ENCODE data around the gene KYNU. TPM values are rescaled to one million over a fixed set of nuclear protein-coding genes. Genes with fewer than 3 reads are reported as not detected.
A peak's percentile ranks its signal among the peaks of the same experiment; 100 is the strongest.
"Not testable (repeated sequence)": the region's sequence is repeated elsewhere in the genome, so short reads cannot be mapped to it uniquely, and the experiment has no call there.

The KYNU gene
- total RNA-seq, 1 donor from 2014 or later = 0.21 TPM

DNA sequence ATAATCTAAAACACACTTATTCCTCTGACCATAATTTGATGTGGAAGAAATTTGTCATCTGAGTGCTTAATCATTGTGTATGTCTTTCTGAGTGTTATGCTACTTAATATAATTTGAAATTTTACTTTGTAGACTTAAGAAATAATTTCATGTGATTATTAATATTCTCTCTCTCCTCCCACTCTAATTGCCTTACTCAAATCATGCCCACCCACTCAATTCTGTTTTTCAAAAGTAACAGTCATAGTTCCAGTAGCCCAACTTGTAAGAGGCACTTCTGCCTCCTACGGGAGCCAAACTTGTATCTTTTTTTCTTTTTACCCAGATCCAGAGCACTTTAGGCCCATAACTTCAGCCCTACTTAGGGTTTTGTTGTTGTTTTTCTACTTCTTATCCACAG lies 18.5 kb upstream of the KYNU start:
- TF ChIP-seq, protein P1, sequence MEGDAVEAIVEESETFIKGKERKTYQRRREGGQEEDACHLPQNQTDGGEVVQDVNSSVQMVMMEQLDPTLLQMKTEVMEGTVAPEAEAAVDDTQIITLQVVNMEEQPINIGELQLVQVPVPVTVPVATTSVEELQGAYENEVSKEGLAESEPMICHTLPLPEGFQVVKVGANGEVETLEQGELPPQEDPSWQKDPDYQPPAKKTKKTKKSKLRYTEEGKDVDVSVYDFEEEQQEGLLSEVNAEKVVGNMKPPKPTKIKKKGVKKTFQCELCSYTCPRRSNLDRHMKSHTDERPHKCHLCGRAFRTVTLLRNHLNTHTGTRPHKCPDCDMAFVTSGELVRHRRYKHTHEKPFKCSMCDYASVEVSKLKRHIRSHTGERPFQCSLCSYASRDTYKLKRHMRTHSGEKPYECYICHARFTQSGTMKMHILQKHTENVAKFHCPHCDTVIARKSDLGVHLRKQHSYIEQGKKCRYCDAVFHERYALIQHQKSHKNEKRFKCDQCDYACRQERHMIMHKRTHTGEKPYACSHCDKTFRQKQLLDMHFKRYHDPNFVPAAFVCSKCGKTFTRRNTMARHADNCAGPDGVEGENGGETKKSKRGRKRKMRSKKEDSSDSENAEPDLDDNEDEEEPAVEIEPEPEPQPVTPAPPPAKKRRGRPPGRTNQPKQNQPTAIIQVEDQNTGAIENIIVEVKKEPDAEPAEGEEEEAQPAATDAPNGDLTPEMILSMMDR (IDR thresholded peaks at IDR 0.05) = no peak
- no peaks in the 10 kb centered on the region for H3K27me3 Mint-ChIP-seq (ENCODE audit: unreplicated experiment)
- H3K4me1 Mint-ChIP-seq (ENCODE audit: unreplicated experiment) = peaks cover 52% of the 10 kb centered on the region
- H3K9me3 Mint-ChIP-seq (ENCODE audit: unreplicated experiment) = no peaks in the 10 kb centered on the region
- H3K27ac Mint-ChIP-seq (ENCODE audit: unreplicated experiment) = no peak overlapping the region
- no peak for DNase-seq (ENCODE audit: extremely low spot score, unreplicated experiment)
- H3K36me3 Mint-ChIP-seq (ENCODE audit: unreplicated experiment) = no peaks in the 10 kb centered on the region
- no peak overlapping the region for H3K4me3 Mint-ChIP-seq (ENCODE audit: unreplicated experiment)

GRCh38 chr2:142862299-142862698 lies 15.2 kb upstream of the KYNU start:
- no peak overlapping the region for H3K27ac Mint-ChIP-seq (ENCODE audit: unreplicated experiment)
- no peaks in the 10 kb centered on the region for H3K9me3 Mint-ChIP-seq (ENCODE audit: unreplicated experiment)
- TF ChIP-seq, protein P1 (IDR thresholded peaks at IDR 0.05) = no peak
- H3K27me3 Mint-ChIP-seq (ENCODE audit: unreplicated experiment) = no peaks in the 10 kb centered on the region
- no peak for DNase-seq (ENCODE audit: extremely low spot score, unreplicated experiment)
- no peak overlapping the region for H3K4me3 Mint-ChIP-seq (ENCODE audit: unreplicated experiment)
- no peaks in the 10 kb centered on the region for H3K36me3 Mint-ChIP-seq (ENCODE audit: unreplicated experiment)
- peaks cover 60% of the 10 kb centered on the region for H3K4me1 Mint-ChIP-seq (ENCODE audit: unreplicated experiment)

- TF ChIP-seq, protein P1 (IDR thresholded peaks at IDR 0.05) = no peak
- H3K27me3 Mint-ChIP-seq (ENCODE audit: unreplicated experiment) = no peaks in the 10 kb centered on the region
- H3K27ac Mint-ChIP-seq (ENCODE audit: unreplicated experiment) = no peak overlapping the region
- H3K9me3 Mint-ChIP-seq (ENCODE audit: unreplicated experiment) = no peaks in the 10 kb centered on the region
- no peak overlapping the region for H3K4me3 Mint-ChIP-seq (ENCODE audit: unreplicated experiment)
- H3K4me1 Mint-ChIP-seq (ENCODE audit: unreplicated experiment) = peaks cover 59% of the 10 kb centered on the region
- no peak for DNase-seq (ENCODE audit: extremely low spot score, unreplicated experiment)
- no peaks in the 10 kb centered on the region for H3K36me3 Mint-ChIP-seq (ENCODE audit: unreplicated experiment)
Measured at GRCh38 chr2:142862847-142863246, 14.6 kb upstream of the KYNU start.

- H3K27ac Mint-ChIP-seq (ENCODE audit: unreplicated experiment) = peak overlapping the region; percentile 9
- TF ChIP-seq, protein P1 (IDR thresholded peaks at IDR 0.05) = no peak
- H3K9me3 Mint-ChIP-seq (ENCODE audit: unreplicated experiment) = no peaks in the 10 kb centered on the region
- H3K4me3 Mint-ChIP-seq (ENCODE audit: unreplicated experiment) = no peak overlapping the region
- H3K36me3 Mint-ChIP-seq (ENCODE audit: unreplicated experiment) = no peaks in the 10 kb centered on the region
- H3K4me1 Mint-ChIP-seq (ENCODE audit: unreplicated experiment) = peaks cover 59% of the 10 kb centered on the region
- no peaks in the 10 kb centered on the region for H3K27me3 Mint-ChIP-seq (ENCODE audit: unreplicated experiment)
- no peak for DNase-seq (ENCODE audit: extremely low spot score, unreplicated experiment)
Measured at GRCh38 chr2:142863485-142863961, 13.9 kb upstream of the KYNU start.

- not testable (repeated sequence) for DNase-seq (ENCODE audit: extremely low spot score, unreplicated experiment); H3K27ac Mint-ChIP-seq (ENCODE audit: unreplicated experiment); H3K9me3 Mint-ChIP-seq (ENCODE audit: unreplicated experiment); H3K4me3 Mint-ChIP-seq (ENCODE audit: unreplicated experiment); H3K27me3 Mint-ChIP-seq (ENCODE audit: unreplicated experiment); H3K36me3 Mint-ChIP-seq (ENCODE audit: unreplicated experiment)
- H3K4me1 Mint-ChIP-seq (ENCODE audit: unreplicated experiment) = peaks cover 61% of the 10 kb centered on the region
Measured at GRCh38 chr2:142864605-142865004, 12.9 kb upstream of the KYNU start.

DNA sequence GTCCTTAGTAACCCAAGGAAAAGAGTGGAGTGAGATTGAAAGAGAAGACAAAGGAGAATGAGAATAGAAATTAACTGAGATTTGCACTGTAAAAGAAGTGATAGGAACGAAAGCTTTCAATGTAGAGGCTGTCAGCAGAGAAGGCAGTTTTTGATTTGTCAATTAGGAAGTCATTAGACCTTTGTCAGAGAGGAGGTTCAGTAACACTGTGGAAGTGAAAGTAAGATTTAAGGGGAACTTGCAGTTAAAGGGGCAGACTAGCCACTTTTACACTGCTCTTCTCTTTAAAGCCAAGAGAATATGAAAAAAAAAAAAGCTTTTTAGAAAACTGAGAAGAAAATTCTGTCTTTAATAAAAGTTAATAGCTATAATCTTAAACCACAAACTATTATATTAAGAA lies 11.5 kb upstream of the KYNU start:
- peak overlapping the region; percentile 67 for H3K27ac Mint-ChIP-seq (ENCODE audit: unreplicated experiment)
- TF ChIP-seq, protein P1 (IDR thresholded peaks at IDR 0.05) = no peak
- DNase-seq (ENCODE audit: extremely low spot score, unreplicated experiment) = no peak

More for the DNA sequence above, 11.5 kb upstream of the KYNU start:
- no peaks in the 10 kb centered on the region for H3K36me3 Mint-ChIP-seq (ENCODE audit: unreplicated experiment)
- H3K27me3 Mint-ChIP-seq (ENCODE audit: unreplicated experiment) = no peaks in the 10 kb centered on the region
- H3K4me1 Mint-ChIP-seq (ENCODE audit: unreplicated experiment) = peaks cover 55% of the 10 kb centered on the region
- H3K4me3 Mint-ChIP-seq (ENCODE audit: unreplicated experiment) = no peak overlapping the region
- no peaks in the 10 kb centered on the region for H3K9me3 Mint-ChIP-seq (ENCODE audit: unreplicated experiment)
